ENCODE measurements around the gene CCZ1.
"Not testable (repeated sequence)": the region's sequence is repeated elsewhere in the genome, so short reads cannot be mapped to it uniquely, and the experiment has no call there.

GRCh38 chr7:5879591-5879990 lies 18.9 kb upstream of the CCZ1 start:
- TF ChIP-seq CTCF (conservative IDR thresholded peaks at IDR 0.05; ENCODE audit: low read depth, low read length); EZH2 (IDR thresholded peaks at IDR 0.05; ENCODE audit: low read length, unreplicated experiment); EZH2phosphoT487 (IDR thresholded peaks at IDR 0.05; ENCODE audit: borderline replicate concordance, low read length): not testable (repeated sequence)

Data from PC-3 (cell line).